Heart left ventricle (tissue), 13 donors: ENCODE data around the gene BBX.

ENCODE experiments used
- POLR2A ChIP-seq, 2 donors: fragments of 450-650 bp; IDR thresholded peaks; one replicate each; pipeline ENCODE4 v1.6.1; 2017; ENCODE audit warnings: antibody characterized with exemption in 2 of 2, mild to moderate bottlenecking in 2 of 2, moderate library complexity in 2 of 2
- TF ChIP-seq, protein P1 (sequence below), 12 donors: fragments of 200-600 bp; sonication (generic) in 4 of 12; IDR thresholded peaks; one replicate each; pipeline versions ENCODE4 v1.5.0 to v1.8.0; 2018 to 2022; ENCODE audit warnings: antibody characterized with exemption in 12 of 12, mild to moderate bottlenecking in 5 of 12
- donor health status: ischemic (EF 13 %, LVEDD 7.1; RV severe dilation, severe dysfunction).
- donor health status: DM: no; HTN: yes; CAD: no.
- donor health status: DM: no; HTN: no; CAD: no.
- donor health status: ischemic (EF 25% LVEDD 6.9; RV normal size, moderate dysfunction).
- donor health status: ischemic (EF 25% LVEDD 5.7; RV mildly dilated, moderate dysfunction).
- donor health status: ischemic (EF 35%, LVEDD 5.7; RV mildly dilated, moderate dysfunction).
- donor health status: nonischemic (EF 11% LVEDD 7.7; RV severe dilation, severe dysfunction).
- donor health status: DM: yes; HTN: yes; CAD: no.
- donor health status: PGD.
- donor health status: ischemic (EF 29% LVEDD 5.4; RV normal size, mild dysfunction).
- donor health status: nonischemic (EF 23%, LVEDD 6.1; RV moderate dilation, normal function).

DNA sequence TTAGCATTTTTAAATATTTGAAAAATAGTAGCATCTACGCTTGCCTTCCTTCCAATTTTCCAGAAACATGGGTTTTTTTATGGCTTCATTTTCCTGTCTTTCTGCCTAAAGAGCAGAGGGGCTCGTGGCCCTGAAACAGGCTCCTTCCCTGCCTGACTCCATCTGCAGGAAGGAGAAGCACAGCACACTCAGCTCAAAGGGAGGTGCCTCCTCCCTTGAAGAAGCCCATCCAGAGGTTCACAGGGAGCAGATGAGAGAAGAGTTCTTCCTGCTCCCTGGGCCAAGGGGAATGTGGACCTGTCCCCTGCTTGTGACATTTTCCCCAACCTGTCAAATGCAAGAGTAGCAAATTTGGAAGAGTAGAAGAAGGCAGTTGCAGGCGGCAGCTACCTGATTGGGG, 55.8 kb downstream of the BBX start:
- TF ChIP-seq, protein P1, sequence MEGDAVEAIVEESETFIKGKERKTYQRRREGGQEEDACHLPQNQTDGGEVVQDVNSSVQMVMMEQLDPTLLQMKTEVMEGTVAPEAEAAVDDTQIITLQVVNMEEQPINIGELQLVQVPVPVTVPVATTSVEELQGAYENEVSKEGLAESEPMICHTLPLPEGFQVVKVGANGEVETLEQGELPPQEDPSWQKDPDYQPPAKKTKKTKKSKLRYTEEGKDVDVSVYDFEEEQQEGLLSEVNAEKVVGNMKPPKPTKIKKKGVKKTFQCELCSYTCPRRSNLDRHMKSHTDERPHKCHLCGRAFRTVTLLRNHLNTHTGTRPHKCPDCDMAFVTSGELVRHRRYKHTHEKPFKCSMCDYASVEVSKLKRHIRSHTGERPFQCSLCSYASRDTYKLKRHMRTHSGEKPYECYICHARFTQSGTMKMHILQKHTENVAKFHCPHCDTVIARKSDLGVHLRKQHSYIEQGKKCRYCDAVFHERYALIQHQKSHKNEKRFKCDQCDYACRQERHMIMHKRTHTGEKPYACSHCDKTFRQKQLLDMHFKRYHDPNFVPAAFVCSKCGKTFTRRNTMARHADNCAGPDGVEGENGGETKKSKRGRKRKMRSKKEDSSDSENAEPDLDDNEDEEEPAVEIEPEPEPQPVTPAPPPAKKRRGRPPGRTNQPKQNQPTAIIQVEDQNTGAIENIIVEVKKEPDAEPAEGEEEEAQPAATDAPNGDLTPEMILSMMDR (IDR thresholded peaks at IDR 0.05) = no peak
- TF ChIP-seq POLR2A (IDR thresholded peaks at IDR 0.05) = no peak
